Neural progenitor cell (in vitro differentiated cells): ENCODE results near the gene PBX2. TPM values are rescaled to one million over a fixed set of nuclear protein-coding genes. Genes with fewer than 3 reads are reported as not detected.

Experiments used
- DNase-seq: peaks from one replicate; pipeline ENCODE4 v3.0.0-alpha.2; 2016; ENCODE audit warnings: low spot score
- H2AFZ ChIP-seq: fragments of 200-600 bp; sonication (generic); replicated peaks from 2 replicates; pipeline ENCODE4 v1.6.1; 2016; ENCODE audit warnings: antibody characterized with exemption
- H3F3A ChIP-seq: fragments of 200-600 bp; sonication (generic); 2 replicates; pipeline ENCODE4 v1.6.1; 2016; ENCODE audit warnings: antibody characterized with exemption, low read depth
- H3K27ac ChIP-seq: fragments of 200-600 bp; sonication (generic); 2 replicates; pipeline ENCODE4 v1.5.1; 2016; ENCODE audit warnings: mild to moderate bottlenecking
- H3K27me3 ChIP-seq: fragments of 200-600 bp; sonication (generic); 2 replicates; pipeline ENCODE4 v1.6.1; 2016; ENCODE audit warnings: mild to moderate bottlenecking, moderate library complexity
- H3K36me3 ChIP-seq: fragments of 200-600 bp; sonication (generic); 2 replicates; pipeline ENCODE4 v1.5.1; 2016
- H3K4me1 ChIP-seq: fragments of 200-600 bp; sonication (generic); 2 replicates; pipeline ENCODE4 v1.6.1; 2016; ENCODE audit warnings: mixed run types
- H3K4me2 ChIP-seq: fragments of 200-600 bp; sonication (generic); 2 replicates; pipeline ENCODE4 v1.6.1; 2016
- H3K4me3 ChIP-seq: fragments of 200-600 bp; sonication (generic); 2 replicates; pipeline ENCODE4 v1.5.1; 2016
- H3K79me2 ChIP-seq: fragments of 200-600 bp; sonication (generic); 2 replicates; pipeline ENCODE4 v1.6.1; 2016; ENCODE audit warnings: low read depth
- H3K9ac ChIP-seq: fragments of 200-600 bp; sonication (generic); 2 replicates; pipeline ENCODE4 v1.6.1; 2016
- H3K9me3 ChIP-seq: fragments of 200-600 bp; sonication (generic); 2 replicates; pipeline ENCODE4 v1.5.1; 2016; ENCODE audit warnings: low read depth
- H4K20me1 ChIP-seq: fragments of 200-600 bp; sonication (generic); 2 replicates; pipeline ENCODE4 v1.6.1; 2016; ENCODE audit warnings: low read depth
- H3K27ac Mint-ChIP-seq: 3 replicates; pipeline ENCODE4 v1.8.0; 2021; ENCODE audit warnings: mixed read lengths
- H3K27me3 Mint-ChIP-seq: 2 replicates; pipeline ENCODE4 v1.8.0; 2022; ENCODE audit warnings: low read depth, mild to moderate bottlenecking, inconsistent platforms, moderate library complexity, mixed read lengths; ENCODE audit not compliant: insufficient read depth
- H3K36me3 Mint-ChIP-seq: 3 replicates; pipeline ENCODE4 v1.8.0; 2021; ENCODE audit warnings: mixed read lengths
- H3K4me1 Mint-ChIP-seq: 3 replicates; pipeline ENCODE4 v1.8.0; 2021; ENCODE audit warnings: mixed read lengths
- H3K4me3 Mint-ChIP-seq: 3 replicates; pipeline ENCODE4 v1.8.0; 2021; ENCODE audit warnings: mild to moderate bottlenecking, moderate library complexity, mixed read lengths
- H3K9me3 Mint-ChIP-seq: 3 replicates; pipeline ENCODE4 v1.8.0; 2020; ENCODE audit warnings: mixed read lengths
- EZH2 ChIP-seq: fragments of 200-600 bp; sonication (generic); IDR thresholded peaks from 2 replicates; pipeline ENCODE4 v1.6.1; 2017; ENCODE audit warnings: antibody characterized with exemption, mild to moderate bottlenecking, moderate library complexity
- EZH2phosphoT487 ChIP-seq: fragments of 200-600 bp; sonication (generic); IDR thresholded peaks from 2 replicates; pipeline ENCODE4 v1.6.1; 2017; ENCODE audit warnings: antibody characterized with exemption
- total RNA-seq: library from RNA; depleted of rRNA; stranded (reverse); fragments of >200 nt; gene quantifications from 2 replicates; pipeline ENCODE4 v1.2.3, GENCODE V29; 2015; ENCODE audit warnings: low replicate concordance
- TF ChIP-seq, protein P1 (sequence below): fragments of 200-600 bp; sonication (generic); IDR thresholded peaks from 2 replicates; pipeline ENCODE4 v1.5.1; 2017; ENCODE audit warnings: antibody characterized with exemption, mild to moderate bottlenecking

The PBX2 gene
- total RNA-seq, 1 donor from 2014 or later, result 53.3 TPM

- peaks cover 13% of the 10 kb centered on the region for H3K79me2 ChIP-seq
- H3K4me3 Mint-ChIP-seq, result no peak overlapping the region
Measured at GRCh38 chr6:32167761-32168262, 22.2 kb downstream of the PBX2 start.

DNA sequence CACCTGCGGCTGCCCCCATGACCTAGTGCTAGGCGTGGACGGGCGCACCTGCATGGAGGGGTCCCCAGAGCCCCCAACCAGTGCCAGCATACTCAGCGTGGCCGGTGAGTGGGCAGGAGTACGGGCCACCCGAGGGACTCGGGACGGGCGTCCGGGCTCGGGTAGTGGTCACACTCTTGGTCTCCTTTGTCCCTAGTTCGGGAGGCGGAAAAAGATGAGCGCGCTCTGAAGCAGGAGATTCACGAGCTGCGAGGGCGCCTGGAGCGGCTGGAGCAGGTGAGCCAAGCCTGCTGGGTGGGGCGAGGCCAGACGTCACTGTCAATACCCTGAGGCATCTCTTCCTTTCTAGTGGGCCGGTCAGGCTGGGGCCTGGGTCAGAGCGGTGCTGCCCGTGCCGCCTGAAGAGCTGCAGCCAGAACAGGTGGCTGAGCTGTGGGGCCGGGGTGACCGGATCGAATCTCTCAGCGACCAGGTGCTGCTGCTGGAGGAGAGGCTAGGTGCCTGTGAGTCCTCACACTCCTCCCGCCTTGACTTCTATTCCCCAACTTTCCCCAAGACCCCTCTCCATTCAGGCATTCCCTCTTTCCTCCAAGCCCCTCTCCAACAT lies 22.7 kb downstream of the PBX2 start:
- H3K4me3 ChIP-seq, result no peak overlapping the region
- Mint-ChIP-seq H3K27me3 (peaks cover 3% of the 10 kb centered on the region), H3K36me3 (peaks cover 45% of the 10 kb centered on the region), H3K4me1 (peaks cover 9% of the 10 kb centered on the region), H3K9me3 (no peaks in the 10 kb centered on the region), H3K4me3 (no peak overlapping the region), H3K27ac (peak overlapping the region; percentile 27)
- no peaks in the 10 kb centered on the region for H3K27me3 ChIP-seq
- peak overlapping the region; percentile 59 for H3K27ac ChIP-seq
- peaks cover 30% of the 10 kb centered on the region for H3K4me1 ChIP-seq
- peaks cover 6% of the 10 kb centered on the region for H4K20me1 ChIP-seq
- H2AFZ ChIP-seq, result no peak overlapping the region
- DNase-seq, result no peak
- H3K36me3 ChIP-seq, result no peaks in the 10 kb centered on the region
- peaks cover 50% of the 10 kb centered on the region for H3F3A ChIP-seq
- peak overlapping the region; percentile 7 for H3K4me2 ChIP-seq
- TF ChIP-seq EZH2phosphoT487 (no peak), EZH2 (no peak)
- TF ChIP-seq, protein P1, sequence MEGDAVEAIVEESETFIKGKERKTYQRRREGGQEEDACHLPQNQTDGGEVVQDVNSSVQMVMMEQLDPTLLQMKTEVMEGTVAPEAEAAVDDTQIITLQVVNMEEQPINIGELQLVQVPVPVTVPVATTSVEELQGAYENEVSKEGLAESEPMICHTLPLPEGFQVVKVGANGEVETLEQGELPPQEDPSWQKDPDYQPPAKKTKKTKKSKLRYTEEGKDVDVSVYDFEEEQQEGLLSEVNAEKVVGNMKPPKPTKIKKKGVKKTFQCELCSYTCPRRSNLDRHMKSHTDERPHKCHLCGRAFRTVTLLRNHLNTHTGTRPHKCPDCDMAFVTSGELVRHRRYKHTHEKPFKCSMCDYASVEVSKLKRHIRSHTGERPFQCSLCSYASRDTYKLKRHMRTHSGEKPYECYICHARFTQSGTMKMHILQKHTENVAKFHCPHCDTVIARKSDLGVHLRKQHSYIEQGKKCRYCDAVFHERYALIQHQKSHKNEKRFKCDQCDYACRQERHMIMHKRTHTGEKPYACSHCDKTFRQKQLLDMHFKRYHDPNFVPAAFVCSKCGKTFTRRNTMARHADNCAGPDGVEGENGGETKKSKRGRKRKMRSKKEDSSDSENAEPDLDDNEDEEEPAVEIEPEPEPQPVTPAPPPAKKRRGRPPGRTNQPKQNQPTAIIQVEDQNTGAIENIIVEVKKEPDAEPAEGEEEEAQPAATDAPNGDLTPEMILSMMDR, result no peak
- H3K79me2 ChIP-seq, result peaks cover 8% of the 10 kb centered on the region
- no peaks in the 10 kb centered on the region for H3K9me3 ChIP-seq
- H3K9ac ChIP-seq, result no peak overlapping the region

More at GRCh38 chr6:32167761-32168262, 22.2 kb downstream of the PBX2 start:
- no peaks in the 10 kb centered on the region for H3K9me3 ChIP-seq
- Mint-ChIP-seq H3K9me3 (no peaks in the 10 kb centered on the region), H3K4me1 (peaks cover 9% of the 10 kb centered on the region), H3K27ac (peak overlapping the region; percentile 27), H3K27me3 (peaks cover 3% of the 10 kb centered on the region), H3K36me3 (peaks cover 40% of the 10 kb centered on the region)
- H2AFZ ChIP-seq, result no peak overlapping the region
- peak overlapping the region; percentile 17 for H3K4me3 ChIP-seq
- peaks cover 50% of the 10 kb centered on the region for H3F3A ChIP-seq
- H3K27ac ChIP-seq, result peak overlapping the region; percentile 59
- no peaks in the 10 kb centered on the region for H3K27me3 ChIP-seq
- no peaks in the 10 kb centered on the region for H3K36me3 ChIP-seq
- peak; percentile 72 for DNase-seq
- peak overlapping the region; percentile 7 for H3K4me2 ChIP-seq
- no peak overlapping the region for H3K9ac ChIP-seq
- H4K20me1 ChIP-seq, result peaks cover 10% of the 10 kb centered on the region
- TF ChIP-seq, protein P1, result no peak
- no peak for TF ChIP-seq EZH2phosphoT487
- TF ChIP-seq EZH2, result no peak
- H3K4me1 ChIP-seq, result peaks cover 30% of the 10 kb centered on the region

GRCh38 chr6:32166411-32167061 lies 23.5 kb downstream of the PBX2 start:
- Mint-ChIP-seq H3K4me1 (peaks cover 9% of the 10 kb centered on the region), H3K36me3 (peaks cover 47% of the 10 kb centered on the region), H3K4me3 (no peak overlapping the region), H3K9me3 (no peaks in the 10 kb centered on the region), H3K27me3 (peaks cover 3% of the 10 kb centered on the region), H3K27ac (no peak overlapping the region)
- H3K36me3 ChIP-seq, result no peaks in the 10 kb centered on the region
- H3F3A ChIP-seq, result peaks cover 50% of the 10 kb centered on the region
- H3K4me1 ChIP-seq, result peaks cover 30% of the 10 kb centered on the region
- H2AFZ ChIP-seq, result no peak overlapping the region
- H3K27ac ChIP-seq, result no peak overlapping the region
- no peak overlapping the region for H3K4me3 ChIP-seq
- H3K9ac ChIP-seq, result no peak overlapping the region
- peaks cover under 1% of the 10 kb centered on the region for H3K79me2 ChIP-seq
- no peak for TF ChIP-seq EZH2phosphoT487
- TF ChIP-seq, protein P1, result peak; percentile 18
- DNase-seq, result no peak
- no peaks in the 10 kb centered on the region for H3K9me3 ChIP-seq
- H3K27me3 ChIP-seq, result no peaks in the 10 kb centered on the region
- no peak overlapping the region for H3K4me2 ChIP-seq
- peaks cover 6% of the 10 kb centered on the region for H4K20me1 ChIP-seq
